Astrocyte of the cerebellum (primary cell): ENCODE data around the gene NTN1.

Experiments
- DNase-seq: peaks from one replicate; pipeline ENCODE4 v3.0.0-alpha.2; 2011; ENCODE audit warnings: low read depth
- H3K4me3 ChIP-seq: 2 replicates; pipeline ENCODE4 v1.5.1; 2011; ENCODE audit warnings: mild to moderate bottlenecking, low read depth, low read length, moderate library complexity
- in situ Hi-C: cut with HindIII; loops from 2 replicates; pipeline ENCODE4 v1.10.0; 2017; ENCODE audit warnings: low sequenced_read_pairs
- TF ChIP-seq, protein P1 (sequence below): IDR thresholded peaks from 2 replicates; pipeline ENCODE4 v1.5.1; 2012; ENCODE audit warnings: low read length, low read depth, moderate library complexity, mild to moderate bottlenecking; ENCODE audit errors: missing control alignments

Gene NTN1

DNA sequence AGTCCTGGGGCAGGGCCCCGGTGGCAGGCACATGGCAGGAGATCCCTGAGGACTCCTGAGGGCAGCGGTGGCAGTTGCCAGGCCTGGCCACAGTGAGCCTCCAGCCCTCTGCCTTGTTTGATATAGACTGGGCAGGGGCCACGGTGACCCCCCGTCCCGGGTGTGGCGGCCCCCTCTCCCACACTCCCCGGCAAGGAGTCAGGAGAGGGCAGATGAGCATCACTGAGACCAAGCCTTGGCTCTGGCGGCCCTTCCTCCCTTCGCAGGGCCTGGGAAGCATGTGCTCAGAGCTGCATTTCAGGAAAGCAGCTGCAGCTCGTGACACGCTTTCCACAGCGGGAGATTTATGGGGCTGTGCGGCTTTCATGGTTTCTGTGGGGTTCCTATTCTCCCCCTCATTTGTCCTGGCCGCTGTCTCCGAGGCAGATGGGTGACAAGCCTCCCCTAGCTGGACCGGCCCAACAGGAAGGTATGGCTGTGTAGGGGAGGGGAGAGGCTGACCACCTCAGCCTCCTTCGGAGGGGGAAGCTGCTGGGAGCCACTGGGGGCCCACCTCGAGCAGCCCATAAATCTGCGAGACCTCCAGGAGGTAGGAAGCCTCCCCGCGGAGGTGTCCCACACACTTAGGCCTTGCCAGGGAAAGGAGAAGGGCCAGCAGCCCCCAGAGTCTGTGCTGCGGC lies 211.4 kb downstream of the NTN1 start:
- H3K4me3 ChIP-seq: no peak overlapping the region
- TF ChIP-seq, protein P1, sequence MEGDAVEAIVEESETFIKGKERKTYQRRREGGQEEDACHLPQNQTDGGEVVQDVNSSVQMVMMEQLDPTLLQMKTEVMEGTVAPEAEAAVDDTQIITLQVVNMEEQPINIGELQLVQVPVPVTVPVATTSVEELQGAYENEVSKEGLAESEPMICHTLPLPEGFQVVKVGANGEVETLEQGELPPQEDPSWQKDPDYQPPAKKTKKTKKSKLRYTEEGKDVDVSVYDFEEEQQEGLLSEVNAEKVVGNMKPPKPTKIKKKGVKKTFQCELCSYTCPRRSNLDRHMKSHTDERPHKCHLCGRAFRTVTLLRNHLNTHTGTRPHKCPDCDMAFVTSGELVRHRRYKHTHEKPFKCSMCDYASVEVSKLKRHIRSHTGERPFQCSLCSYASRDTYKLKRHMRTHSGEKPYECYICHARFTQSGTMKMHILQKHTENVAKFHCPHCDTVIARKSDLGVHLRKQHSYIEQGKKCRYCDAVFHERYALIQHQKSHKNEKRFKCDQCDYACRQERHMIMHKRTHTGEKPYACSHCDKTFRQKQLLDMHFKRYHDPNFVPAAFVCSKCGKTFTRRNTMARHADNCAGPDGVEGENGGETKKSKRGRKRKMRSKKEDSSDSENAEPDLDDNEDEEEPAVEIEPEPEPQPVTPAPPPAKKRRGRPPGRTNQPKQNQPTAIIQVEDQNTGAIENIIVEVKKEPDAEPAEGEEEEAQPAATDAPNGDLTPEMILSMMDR: no peak
- DNase-seq: no peak
- in situ Hi-C loops: no loop called here

GRCh38 chr17:9233271-9233599 lies 211.9 kb downstream of the NTN1 start:
- H3K4me3 ChIP-seq: no peak overlapping the region
- TF ChIP-seq, protein P1: no peak
- no peak for DNase-seq
- in situ Hi-C loops: no loop called here

DNA sequence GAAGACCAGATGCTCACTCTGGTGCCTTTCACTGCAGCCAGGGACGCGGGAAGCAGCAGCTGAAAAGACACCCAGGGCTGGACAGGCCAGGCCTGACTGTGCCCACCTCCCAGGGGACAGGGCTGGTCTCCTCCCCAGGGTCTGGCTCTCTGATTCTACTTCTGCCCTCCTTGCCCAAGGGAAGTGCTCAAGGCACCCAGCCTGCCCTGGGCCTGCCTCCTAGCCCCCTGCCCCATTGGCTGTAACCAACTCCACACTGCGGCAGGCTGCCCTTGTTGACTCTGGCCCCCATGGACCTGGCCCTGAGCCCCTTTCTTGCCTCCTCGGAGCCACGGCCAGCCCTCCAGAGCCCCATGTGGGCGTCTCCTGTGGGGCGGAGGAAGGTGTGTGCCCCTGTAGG lies 212.5 kb downstream of the NTN1 start:
- DNase-seq: no peak
- in situ Hi-C loops: no loop called here
- TF ChIP-seq, protein P1: no peak
- no peak overlapping the region for H3K4me3 ChIP-seq

- TF ChIP-seq, protein P1: no peak
- no peak overlapping the region for H3K4me3 ChIP-seq
Observed at GRCh38 chr17:9234389-9234945, 213.2 kb downstream of the NTN1 start.

DNA sequence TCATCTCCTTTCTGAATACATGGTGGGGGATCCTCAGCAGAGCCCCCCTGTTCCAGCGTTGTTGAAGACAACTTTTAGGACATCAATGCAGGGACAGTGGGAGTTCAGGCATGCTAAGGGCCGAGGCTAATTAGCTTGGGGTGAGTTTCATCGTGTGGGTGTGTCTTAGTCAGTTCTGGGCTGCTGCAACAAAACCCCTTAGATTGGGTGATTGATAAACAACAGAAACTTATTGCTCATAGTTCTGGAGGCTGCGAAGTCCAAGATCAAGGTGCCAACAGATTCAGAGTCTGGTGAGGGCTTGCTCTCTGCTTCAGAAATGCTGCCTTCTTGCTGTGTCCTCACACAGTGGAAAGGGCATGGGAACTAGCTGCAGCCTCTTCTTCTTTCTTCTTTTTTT lies 214.0 kb downstream of the NTN1 start:
- TF ChIP-seq, protein P1: no peak

More at GRCh38 chr17:9234389-9234945, 213.2 kb downstream of the NTN1 start:
- DNase-seq: no peak
- in situ Hi-C loops: no loop called here

GRCh38 chr17:9236286-9237052 lies 215.2 kb downstream of the NTN1 start:
- in situ Hi-C loops: no loop called here
- DNase-seq: peak; percentile 60
- TF ChIP-seq, protein P1: no peak
- no peak overlapping the region for H3K4me3 ChIP-seq

More for the DNA sequence above, 214.0 kb downstream of the NTN1 start:
- in situ Hi-C loops: no loop called here
- no peak for DNase-seq
- H3K4me3 ChIP-seq: no peak overlapping the region
